ENCODE data around the gene SPATA1. TPM values are rescaled to one million over a fixed set of nuclear protein-coding genes. Genes with fewer than 3 reads are reported as not detected.

The SPATA1 gene
- total RNA-seq, 2 donors from 2014 or later: 0.67 to 1.5 TPM

Other genes starting within 250 kb of the SPATA1 start
- gene SAMD13, start 204.7 kb upstream of the SPATA1 start, total RNA-seq: 1 to 10 TPM in 1 of 2 donors, under 1 TPM in 1; 0.59 to 1.1 TPM
- not detected for gene DNASE2B, start 107.9 kb upstream of the SPATA1 start, total RNA-seq
- 10 to 100 TPM; 39.0 to 41.5 TPM for gene RPF1, start 27.1 kb upstream of the SPATA1 start, total RNA-seq
- 100 to 1,000 TPM; 143 to 198 TPM for gene GNG5, start 195 bp downstream of the SPATA1 start, total RNA-seq
- gene CTBS, start 68.1 kb downstream of the SPATA1 start, total RNA-seq: 1 to 10 TPM; 7.5 to 9.2 TPM
- gene SSX2IP, start 184.1 kb downstream of the SPATA1 start, total RNA-seq: 10 to 100 TPM; 11.3 to 14.2 TPM

All from right atrium auricular region (tissue), 2 donors.